ENCODE results near the gene CARD19. TPM values are rescaled to one million over a fixed set of nuclear protein-coding genes. Genes with fewer than 3 reads are reported as not detected.

Gene CARD19
- total and polyA plus RNA-seq, 9 of the 15 experiments (the other 6 are each of a cell fraction or from before 2014, with no cell fraction given), result 0.90 to 34.9 (median 14.6) TPM

- TF ChIP-seq ZBTB11 (CRISPR knock-in tag; IDR thresholded peaks at IDR 0.05), result no peak
- TF ChIP-seq, protein P1, sequence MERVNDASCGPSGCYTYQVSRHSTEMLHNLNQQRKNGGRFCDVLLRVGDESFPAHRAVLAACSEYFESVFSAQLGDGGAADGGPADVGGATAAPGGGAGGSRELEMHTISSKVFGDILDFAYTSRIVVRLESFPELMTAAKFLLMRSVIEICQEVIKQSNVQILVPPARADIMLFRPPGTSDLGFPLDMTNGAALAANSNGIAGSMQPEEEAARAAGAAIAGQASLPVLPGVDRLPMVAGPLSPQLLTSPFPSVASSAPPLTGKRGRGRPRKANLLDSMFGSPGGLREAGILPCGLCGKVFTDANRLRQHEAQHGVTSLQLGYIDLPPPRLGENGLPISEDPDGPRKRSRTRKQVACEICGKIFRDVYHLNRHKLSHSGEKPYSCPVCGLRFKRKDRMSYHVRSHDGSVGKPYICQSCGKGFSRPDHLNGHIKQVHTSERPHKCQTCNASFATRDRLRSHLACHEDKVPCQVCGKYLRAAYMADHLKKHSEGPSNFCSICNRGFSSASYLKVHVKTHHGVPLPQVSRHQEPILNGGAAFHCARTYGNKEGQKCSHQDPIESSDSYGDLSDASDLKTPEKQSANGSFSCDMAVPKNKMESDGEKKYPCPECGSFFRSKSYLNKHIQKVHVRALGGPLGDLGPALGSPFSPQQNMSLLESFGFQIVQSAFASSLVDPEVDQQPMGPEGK (CRISPR knock-in tag; IDR thresholded peaks at IDR 0.05; ENCODE audit: borderline replicate concordance), result no peak
- TF ChIP-seq FOXP4 (CRISPR knock-in tag; IDR thresholded peaks at IDR 0.05; ENCODE audit: borderline replicate concordance), result no peak
- TF ChIP-seq NFE2 (IDR thresholded peaks at IDR 0.05; ENCODE audit: low read depth), result 0 out of 2 replicates have a peak, but pooled peaks have one; percentile 1
- no peak for TF ChIP-seq ZNF23 (CRISPR knock-in tag; IDR thresholded peaks at IDR 0.05)
- TF ChIP-seq ZNF165 (CRISPR knock-in tag; IDR thresholded peaks at IDR 0.05; ENCODE audit: borderline replicate concordance), result no peak
- TF ChIP-seq GMEB1 (CRISPR knock-in tag; IDR thresholded peaks at IDR 0.05), result no peak
- TF ChIP-seq DMBX1 (CRISPR knock-in tag; IDR thresholded peaks at IDR 0.05; ENCODE audit: borderline replicate concordance), result no peak
- no peak for TF ChIP-seq CBX3 (IDR thresholded peaks at IDR 0.05; ENCODE audit: borderline replicate concordance in 1 of 2, low read length in 2 of 2)
- peak in 1 of 3 experiments; percentile 12 for TF ChIP-seq YY1 (IDR thresholded peaks at IDR 0.05; ENCODE audit: borderline replicate concordance in 1 of 3, control insufficient read depth in 1 of 3, extremely low read depth in 1 of 3, insufficient read depth in 3 of 3, insufficient read length in 1 of 3, insufficient replicate concordance in 2 of 3, low read depth in 1 of 3, low read length in 2 of 3)
- TF ChIP-seq CBFA2T3 (IDR thresholded peaks at IDR 0.05), result no peak
- TF ChIP-seq, protein P2, sequence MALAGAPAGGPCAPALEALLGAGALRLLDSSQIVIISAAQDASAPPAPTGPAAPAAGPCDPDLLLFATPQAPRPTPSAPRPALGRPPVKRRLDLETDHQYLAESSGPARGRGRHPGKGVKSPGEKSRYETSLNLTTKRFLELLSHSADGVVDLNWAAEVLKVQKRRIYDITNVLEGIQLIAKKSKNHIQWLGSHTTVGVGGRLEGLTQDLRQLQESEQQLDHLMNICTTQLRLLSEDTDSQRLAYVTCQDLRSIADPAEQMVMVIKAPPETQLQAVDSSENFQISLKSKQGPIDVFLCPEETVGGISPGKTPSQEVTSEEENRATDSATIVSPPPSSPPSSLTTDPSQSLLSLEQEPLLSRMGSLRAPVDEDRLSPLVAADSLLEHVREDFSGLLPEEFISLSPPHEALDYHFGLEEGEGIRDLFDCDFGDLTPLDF (CRISPR knock-in tag; IDR thresholded peaks at IDR 0.05), result no peak
- no peak for TF ChIP-seq ZZZ3 (IDR thresholded peaks at IDR 0.05)
- TF ChIP-seq PHF21A (IDR thresholded peaks at IDR 0.05; ENCODE audit: borderline replicate concordance, low read depth), result no peak
Observed at GRCh38 chr9:93159601-93160471, 63.8 kb downstream of the CARD19 start (continued).

Data from K562 (cell line).